ENCODE results near the gene EPHA10.

- no peak for TF ChIP-seq YY1 (IDR thresholded peaks at IDR 0.05; ENCODE audit: insufficient read depth, insufficient read length)
- TF ChIP-seq SUZ12 (IDR thresholded peaks at IDR 0.05; ENCODE audit: extremely low read depth, insufficient read depth, insufficient read length) = no peak
Measured at GRCh38 chr1:37765916-37766664, 1.2 kb upstream of the EPHA10 start.

Data from NT2/D1 (cell line).